ENCODE results near the gene CAMK4.
A peak's percentile ranks its signal among the peaks of the same experiment; 100 is the strongest.

Gene CAMK4

GRCh38 chr5:111223787-111224560 lies at the start of gene CAMK4:
CAMK4 (plus strand) TSS chr5:111224384; CDS start chr5:111224484, 100 bp downstream.
- DNase-seq = peak; percentile 6

DNA sequence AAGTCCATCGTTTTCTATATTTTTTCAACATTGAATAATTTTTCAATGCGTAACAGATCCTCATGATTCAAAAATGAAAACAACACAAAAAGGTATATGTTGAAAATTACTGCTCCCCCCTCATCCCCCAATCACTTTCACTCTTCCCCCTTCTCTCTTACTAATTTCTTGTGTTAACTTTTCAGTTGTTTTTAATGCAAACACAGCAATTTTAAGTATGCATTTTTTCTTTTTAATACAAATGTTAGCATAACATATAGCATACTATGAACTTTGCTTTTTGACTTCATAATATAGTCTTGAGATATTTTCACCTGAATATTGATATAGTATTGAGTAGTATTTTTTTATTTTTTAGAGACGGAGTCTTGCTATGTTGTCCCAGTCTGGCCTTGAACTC lies 41.1 kb upstream of the CAMK4 start:
- no peak for DNase-seq

DNA sequence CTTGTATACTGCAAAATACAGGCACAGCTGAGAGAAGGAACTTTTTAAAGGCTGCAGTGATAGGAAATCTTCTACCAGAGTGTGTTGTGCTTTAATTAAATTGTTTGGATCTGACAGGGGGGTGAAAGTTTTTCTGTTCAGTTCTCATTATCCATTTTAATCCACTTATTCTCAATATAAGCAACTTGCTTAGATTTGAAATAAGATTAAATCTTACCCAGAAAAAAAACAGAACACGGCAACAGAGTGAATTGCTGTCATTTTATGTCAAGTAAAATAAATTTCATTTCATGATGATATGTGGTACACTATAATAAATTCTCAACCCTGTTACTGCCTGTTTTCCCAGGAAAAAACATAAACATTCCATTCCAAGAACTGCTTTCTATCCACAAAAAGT lies 37.1 kb upstream of the CAMK4 start:
- DNase-seq = no peak

GRCh38 chr5:111194053-111194452 lies 30.1 kb upstream of the CAMK4 start:
- no peak for DNase-seq

DNA sequence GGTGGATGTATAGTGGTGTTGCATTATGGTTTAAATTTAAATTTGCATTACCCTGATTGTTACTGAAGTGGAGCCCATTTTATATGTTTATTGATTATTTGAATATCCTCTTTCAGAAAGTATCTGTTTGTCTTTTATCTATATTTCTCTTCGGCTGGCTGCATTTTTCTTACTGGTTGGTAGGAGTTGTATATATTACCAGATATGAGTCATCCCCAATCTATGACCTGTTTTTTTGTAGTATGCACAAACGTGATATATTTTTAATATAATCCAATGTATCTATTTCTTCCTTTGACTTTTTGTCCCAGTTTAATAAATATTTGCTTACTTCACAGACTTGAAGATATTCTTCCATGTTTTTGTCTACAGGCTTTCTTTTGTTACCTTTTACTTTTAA lies 29.3 kb upstream of the CAMK4 start:
- DNase-seq = no peak

DNA sequence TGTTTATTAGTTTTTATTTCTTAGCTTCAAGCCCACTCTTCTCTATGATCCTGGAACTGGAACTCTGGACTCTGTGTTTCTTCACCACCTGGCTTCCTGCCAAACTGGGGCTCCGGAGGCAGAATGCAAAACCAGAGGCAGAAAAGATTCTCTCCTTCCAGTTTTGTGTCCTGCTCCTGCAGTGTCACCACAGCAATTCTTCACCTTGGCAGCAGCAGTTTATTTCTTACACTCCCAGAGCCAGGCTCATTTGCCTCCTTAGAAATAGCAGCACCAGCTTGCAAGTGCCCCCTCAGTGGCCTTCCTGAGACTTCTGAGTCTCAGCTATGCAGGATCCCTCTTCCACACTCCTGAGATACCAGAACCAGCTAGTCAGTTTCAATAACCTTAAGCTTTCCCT lies 26.7 kb upstream of the CAMK4 start:
- DNase-seq = peak; percentile 3

DNA sequence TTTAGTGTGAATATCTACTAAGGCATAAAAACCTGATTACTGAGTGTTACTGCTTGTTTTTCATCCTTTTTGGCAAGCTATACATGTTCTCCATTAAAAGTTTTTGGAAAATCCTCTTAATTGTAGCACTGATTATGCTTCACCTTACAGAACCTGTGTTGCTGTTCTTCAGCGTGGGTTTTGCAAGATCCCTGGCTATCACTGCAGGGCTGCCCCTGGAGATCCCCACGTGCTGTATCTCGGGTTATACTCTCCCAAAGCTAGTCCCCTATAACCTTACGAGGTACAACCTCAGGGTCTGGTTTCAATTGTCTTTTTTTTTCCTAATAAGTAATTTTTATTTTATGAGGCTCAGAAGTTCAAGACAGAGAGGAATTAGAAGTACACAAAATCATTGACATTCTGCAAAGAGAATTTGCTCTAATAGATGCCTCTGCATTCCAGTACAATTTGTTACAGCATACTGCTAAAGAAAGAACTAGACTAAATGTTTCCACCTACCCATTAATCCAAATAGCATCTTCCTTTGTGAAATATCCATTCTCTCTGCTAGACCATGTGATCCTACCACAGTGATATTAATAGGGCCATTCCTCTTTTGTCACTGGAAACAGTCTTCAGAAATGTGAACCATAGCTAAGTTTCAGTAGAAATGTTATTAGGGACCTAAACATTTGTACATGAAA lies 25.8 kb upstream of the CAMK4 start:
- DNase-seq = no peak

DNA sequence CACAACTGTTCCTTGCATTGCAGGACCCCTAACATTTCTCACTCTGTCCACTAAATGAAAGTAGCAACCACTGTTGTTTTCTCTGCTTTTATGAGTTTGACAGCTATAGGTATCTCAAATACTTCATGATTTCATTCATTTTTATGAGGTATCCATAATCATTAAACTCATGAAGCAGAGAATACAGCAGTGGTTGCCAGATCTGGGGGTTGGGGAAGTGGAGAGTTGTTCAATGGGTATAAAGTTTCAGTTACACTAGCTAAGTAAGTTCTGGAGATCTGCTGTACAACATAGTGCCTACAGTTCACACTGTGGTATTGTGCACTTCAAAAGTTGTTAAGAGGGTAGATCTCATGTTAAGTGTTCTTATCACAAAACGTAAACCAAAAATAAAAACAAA lies 23.4 kb upstream of the CAMK4 start:
- DNase-seq = no peak

DNA sequence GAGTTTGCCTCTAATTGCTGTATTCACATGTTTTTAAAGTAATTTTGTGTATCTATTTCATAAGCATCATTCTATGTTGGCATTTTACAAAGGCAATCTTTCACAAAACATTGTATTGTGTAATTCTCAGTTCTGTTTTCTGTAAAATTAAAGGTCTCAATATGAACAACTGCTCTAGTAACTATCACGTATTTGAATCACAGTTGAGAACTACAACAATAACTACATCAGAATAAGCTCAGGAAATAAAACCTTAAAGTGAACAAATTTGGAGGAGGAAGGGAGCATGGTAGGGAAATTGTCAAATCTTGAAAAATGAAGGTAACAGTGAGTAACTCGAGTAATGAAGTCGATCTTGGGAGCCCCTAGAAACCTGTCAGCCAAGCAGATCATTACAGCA lies 22.5 kb upstream of the CAMK4 start:
- DNase-seq = no peak

DNA sequence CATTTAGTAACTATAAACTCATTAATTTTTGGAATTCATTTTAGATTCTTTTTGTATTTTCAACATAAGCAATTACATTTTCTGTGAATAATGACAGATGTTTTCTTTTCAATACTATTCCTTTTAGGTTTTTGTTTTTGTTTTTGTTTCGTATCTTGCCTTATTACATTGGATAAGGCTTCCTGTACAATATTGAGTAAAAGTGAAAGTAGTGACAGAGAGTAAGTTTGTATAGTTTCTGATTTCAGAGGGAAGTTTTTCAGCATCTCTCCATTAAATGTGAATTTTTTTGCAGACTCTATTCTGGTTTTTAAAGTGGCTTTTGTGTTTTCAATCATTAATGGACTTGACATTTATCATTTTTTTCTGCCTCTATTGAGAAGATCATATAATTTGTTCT lies 12.8 kb upstream of the CAMK4 start:
- peak; percentile 25 for DNase-seq

- DNase-seq = no peak
These were observed 10.0 kb upstream of the CAMK4 start for GRCh38 chr5:111214052-111214742.

GRCh38 chr5:111215971-111216370 lies 8.2 kb upstream of the CAMK4 start:
- DNase-seq = no peak

- DNase-seq = no peak
These were observed 3.0 kb upstream of the CAMK4 start for GRCh38 chr5:111221139-111221538.

- no peak for DNase-seq
These were observed 940 bp upstream of the CAMK4 start for GRCh38 chr5:111223101-111223786.

DNA sequence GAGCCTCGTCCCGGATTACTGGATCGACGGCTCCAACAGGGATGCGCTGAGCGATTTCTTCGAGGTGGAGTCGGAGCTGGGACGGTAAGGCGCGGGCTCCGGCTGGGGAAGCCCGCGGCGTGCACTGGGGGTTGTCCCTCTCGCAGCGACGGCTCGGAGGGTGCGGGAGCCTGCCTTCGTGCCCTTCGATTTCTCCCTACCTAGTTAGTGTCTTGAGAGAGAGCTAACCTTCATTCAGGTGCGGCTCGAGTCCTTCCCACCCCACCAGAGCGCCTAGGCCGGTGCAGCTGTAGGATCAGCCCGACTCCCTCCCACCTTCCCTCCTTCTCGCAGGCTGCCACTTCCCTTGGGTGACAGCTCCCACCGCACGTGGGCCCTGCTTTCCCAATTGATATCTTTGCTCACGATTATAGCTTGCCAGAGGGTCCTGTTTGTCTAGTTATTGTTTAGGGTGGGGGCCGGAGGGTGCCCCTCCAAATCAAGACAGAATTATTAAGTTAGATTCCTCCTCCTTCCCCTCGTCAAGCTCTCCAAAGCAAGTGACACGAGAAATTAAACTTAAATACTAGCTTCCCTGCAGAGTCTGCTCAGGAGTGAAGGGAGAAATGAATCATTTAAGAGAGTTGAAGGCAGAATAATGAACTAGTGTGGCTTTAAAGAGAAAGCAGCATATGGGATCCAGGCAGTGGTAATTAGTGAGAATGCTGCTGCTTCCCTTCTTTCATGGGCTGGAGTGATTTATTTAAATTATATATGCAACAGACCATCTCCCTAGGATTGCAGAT lies 569 bp downstream of the CAMK4 start:
- no peak for DNase-seq

DNA sequence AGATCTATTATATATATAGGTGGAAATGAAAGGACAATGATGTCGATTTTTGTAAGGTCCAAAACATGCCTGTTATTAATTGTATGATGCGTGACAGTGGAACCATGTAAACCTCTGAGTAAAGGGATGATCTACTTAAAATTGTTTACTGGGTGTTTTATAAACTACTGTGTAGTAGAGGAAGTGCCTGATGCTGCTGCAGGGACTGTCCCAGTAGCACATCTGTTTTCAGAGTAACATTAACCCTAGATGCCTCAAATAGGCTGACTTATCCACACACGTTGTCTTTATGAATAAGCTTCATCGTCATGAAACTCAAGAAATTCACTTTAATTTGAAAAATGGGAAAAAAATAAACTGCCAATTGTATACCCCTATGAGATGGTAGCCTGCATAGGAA lies 1.7 kb downstream of the CAMK4 start:
- no peak for DNase-seq

- no peak for DNase-seq
These were observed 2.4 kb downstream of the CAMK4 start for GRCh38 chr5:111226556-111226955.

DNA sequence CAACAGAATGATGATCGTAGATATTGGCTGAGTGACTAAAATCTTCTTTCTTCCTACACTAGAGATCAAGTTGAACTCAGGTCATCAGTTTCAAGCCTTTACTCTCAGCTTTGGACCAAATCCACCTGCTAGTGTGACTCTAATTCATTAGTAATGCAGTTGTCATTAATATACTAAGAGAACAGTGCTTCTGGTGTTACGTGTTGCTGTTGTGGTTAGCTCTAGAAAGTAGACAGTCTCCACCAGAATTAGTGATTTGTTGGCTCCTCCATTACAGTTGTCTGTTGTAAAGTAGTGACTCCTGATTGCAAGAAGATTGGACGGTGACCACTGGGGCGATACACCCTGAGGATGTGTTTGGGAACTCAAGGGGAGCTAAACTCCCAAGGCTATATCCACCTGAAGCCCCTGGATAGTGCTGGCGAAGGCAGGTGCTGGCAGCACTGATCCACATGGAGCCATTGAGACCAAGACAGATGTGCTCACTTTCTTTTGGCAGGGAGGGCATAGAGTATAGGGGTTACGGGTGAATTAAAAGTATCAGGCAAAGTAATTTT lies 3.1 kb downstream of the CAMK4 start:
- DNase-seq = no peak

- no peak for DNase-seq
These were observed 3.6 kb downstream of the CAMK4 start for GRCh38 chr5:111227801-111228200.

DNA sequence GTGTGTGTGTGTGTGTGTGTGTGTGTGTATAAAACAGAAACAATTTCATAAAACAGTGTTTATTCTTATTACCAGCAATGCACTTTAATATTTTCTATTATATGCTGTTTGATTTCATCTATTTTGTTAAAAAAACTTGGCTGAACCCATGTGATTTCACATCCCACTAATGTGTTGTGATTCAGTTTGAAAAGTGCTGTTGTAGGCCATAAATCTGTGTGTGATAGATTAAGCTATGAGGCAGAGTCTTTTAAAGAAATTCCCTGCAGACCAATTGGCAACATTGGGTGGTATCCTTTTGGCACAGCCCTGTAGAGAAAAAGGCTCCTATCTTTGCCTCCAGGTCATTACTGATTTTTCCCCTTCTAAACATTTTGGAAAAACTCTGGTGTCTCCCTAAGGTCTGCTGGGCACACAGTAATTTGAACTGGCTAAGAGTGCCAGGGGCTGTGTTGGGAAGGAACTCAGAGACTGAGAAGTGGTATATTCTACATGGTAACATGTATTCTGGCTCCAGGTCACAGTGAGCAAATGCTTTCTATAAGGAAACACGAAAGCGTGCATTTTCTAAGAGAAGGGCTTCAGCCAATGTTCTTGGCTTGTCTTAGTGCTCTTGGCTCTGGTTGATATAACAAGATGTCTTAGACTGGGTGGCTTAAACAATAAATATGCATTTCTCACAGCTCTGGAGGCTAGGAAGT lies 4.5 kb downstream of the CAMK4 start:
- no peak for DNase-seq

GRCh38 chr5:111229221-111229835 lies 5.1 kb downstream of the CAMK4 start:
- DNase-seq = no peak

Measured in suppressor macrophage treated with lipopolysaccharide for 4 hours (primary cell).